ENCODE measurements around the gene ACOX1.

The ACOX1 gene

DNA sequence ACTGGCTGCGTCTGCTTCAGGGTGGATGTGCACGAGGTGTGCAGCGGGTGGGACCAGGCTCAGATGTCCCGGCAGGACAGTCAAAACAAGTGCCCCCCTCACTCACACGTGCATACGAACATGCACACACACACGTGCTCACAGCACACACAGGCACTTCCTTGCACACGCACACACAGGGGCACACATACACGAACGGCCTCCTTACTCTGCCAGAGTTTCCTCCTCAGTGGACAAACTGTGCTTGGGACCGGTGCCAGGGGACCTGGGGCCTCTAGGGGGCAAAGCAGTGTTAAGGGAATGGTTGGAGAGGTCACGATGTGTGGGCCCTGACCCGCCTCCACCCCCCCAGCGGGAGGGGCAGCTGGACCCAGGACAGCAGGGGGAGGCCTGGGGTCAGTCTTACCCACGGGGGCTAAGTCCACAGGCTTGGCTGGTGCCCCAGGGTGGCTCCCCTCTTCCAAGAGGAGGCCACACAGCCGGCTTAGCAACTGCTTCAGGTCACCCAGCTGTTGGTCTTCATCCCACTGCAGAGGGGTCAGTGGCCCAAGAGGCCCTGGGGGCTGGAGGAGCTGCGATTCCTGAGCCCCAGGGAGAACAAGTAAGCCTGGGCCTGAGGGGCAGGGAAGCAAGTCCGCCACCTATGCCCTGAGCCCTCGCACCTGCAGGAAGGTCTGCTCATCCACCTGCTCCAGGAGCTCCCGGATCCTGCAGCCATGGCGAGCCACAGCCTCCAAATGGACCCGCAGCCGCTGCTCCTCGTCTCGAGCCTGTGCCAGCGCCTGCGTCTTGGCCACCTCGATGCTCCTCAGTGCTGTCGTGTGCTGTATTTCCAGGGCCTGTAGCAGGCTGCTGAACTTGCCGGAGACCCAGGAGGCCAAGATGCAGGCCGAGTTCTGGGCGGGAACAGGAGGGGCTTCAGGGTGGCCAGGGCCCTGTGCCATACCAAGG, 87.1 kb downstream of the ACOX1 start:
- no peak for DNase-seq (ENCODE audit: low read depth in 2 of 2)
- no peak overlapping the region for H3K4me3 ChIP-seq (replicated peaks in 1 of 2; ENCODE audit: low read depth in 2 of 2, low read length in 2 of 2)
- no peak for TF ChIP-seq CTCF (IDR thresholded peaks at IDR 0.05; ENCODE audit: low read depth, low read length)

All from cardiac fibroblast (primary cell).